ENCODE data around the gene OSBP2.

The OSBP2 gene

DNA sequence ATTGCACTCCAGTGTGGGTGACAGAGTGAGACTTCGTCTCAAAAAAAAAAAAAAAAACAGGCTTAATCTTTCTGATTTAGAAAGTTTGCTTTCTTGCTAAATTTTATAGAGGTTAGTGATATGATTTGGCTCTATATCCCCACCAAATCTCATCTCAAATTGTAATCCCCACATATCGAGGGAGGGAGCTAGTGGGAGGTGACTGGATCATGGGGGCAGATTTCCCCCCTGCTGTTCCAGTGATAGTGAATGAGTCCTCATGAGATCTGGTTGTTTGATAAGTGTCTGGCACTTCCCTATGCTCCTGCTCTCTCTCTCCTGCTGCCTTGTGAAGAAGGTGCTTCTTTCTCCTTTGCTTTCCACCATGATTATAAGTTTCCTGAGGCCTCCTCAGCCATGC is 90.9 kb downstream of the OSBP2 start:
- no peak overlapping the region for H3K27ac ChIP-seq
- H3K9ac ChIP-seq (ENCODE audit: insufficient read length): no peak overlapping the region
- no peaks in the 10 kb centered on the region for H3K36me3 ChIP-seq (ENCODE audit: insufficient read depth, low read length)
- DNase-seq (ENCODE audit: low read depth, low spot score): no peak
- H3K9me3 ChIP-seq (ENCODE audit: low read depth, low read length): no peaks in the 10 kb centered on the region
- H3K4me3 ChIP-seq: no peak overlapping the region
- TF ChIP-seq FOXP2 (optimal IDR thresholded peaks at IDR 0.05; ENCODE audit: control extremely low read depth, extremely low read length, insufficient read depth) (no peak), EZH2 (IDR thresholded peaks at IDR 0.05) (no peak), POLR2AphosphoS5 (IDR thresholded peaks at IDR 0.05; ENCODE audit: borderline replicate concordance, low read depth, low read length) (no peak)

DNA sequence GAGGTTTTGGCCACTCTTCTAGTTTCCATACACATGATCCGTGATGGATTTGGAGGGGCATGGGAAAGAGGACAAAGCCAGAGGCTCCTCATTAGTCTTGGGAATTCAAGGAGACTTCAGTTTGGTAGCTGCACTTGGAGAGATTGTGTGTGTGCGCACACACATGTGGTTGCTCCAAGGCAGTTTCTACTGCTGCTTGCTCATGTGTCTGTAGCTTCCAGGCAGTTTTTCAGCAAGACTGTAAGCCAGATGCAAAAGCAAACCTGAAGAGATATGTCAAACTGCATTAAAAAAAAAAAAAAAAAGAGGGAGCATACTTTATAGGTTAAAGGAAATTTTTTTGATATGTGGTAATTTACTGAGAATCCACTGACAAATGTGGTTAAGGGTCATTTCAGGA is 95.7 kb downstream of the OSBP2 start:
- Histone ChIP-seq H3K9ac (ENCODE audit: insufficient read length) (no peak overlapping the region), H3K4me3 (no peak overlapping the region), H3K36me3 (ENCODE audit: insufficient read depth, low read length) (no peaks in the 10 kb centered on the region), H3K9me3 (ENCODE audit: low read depth, low read length) (no peaks in the 10 kb centered on the region), H3K27ac (no peak overlapping the region)
- DNase-seq (ENCODE audit: low read depth, low spot score): no peak
- TF ChIP-seq EZH2 (IDR thresholded peaks at IDR 0.05) (no peak), FOXP2 (optimal IDR thresholded peaks at IDR 0.05; ENCODE audit: control extremely low read depth, extremely low read length, insufficient read depth) (no peak), POLR2AphosphoS5 (IDR thresholded peaks at IDR 0.05; ENCODE audit: borderline replicate concordance, low read depth, low read length) (no peak)

- Histone ChIP-seq H3K36me3 (ENCODE audit: insufficient read depth, low read length) (no peaks in the 10 kb centered on the region), H3K9ac (ENCODE audit: insufficient read length) (no peak overlapping the region), H3K9me3 (ENCODE audit: low read depth, low read length) (no peaks in the 10 kb centered on the region), H3K27ac (no peak overlapping the region), H3K4me3 (no peak overlapping the region)
- no peak for DNase-seq (ENCODE audit: low read depth, low spot score)
- TF ChIP-seq EZH2 (IDR thresholded peaks at IDR 0.05) (no peak), FOXP2 (optimal IDR thresholded peaks at IDR 0.05; ENCODE audit: control extremely low read depth, extremely low read length, insufficient read depth) (no peak), POLR2AphosphoS5 (IDR thresholded peaks at IDR 0.05; ENCODE audit: borderline replicate concordance, low read depth, low read length) (no peak)
Measured at GRCh38 chr22:30792456-30792855, 97.8 kb downstream of the OSBP2 start.

GRCh38 chr22:30795118-30795517 is 100.4 kb downstream of the OSBP2 start:
- no peak for TF ChIP-seq POLR2AphosphoS5 (IDR thresholded peaks at IDR 0.05; ENCODE audit: borderline replicate concordance, low read depth, low read length)
- TF ChIP-seq EZH2 (IDR thresholded peaks at IDR 0.05): no peak
- TF ChIP-seq FOXP2 (optimal IDR thresholded peaks at IDR 0.05; ENCODE audit: control extremely low read depth, extremely low read length, insufficient read depth): no peak

GRCh38 chr22:30801695-30802094 is 107.0 kb downstream of the OSBP2 start:
- H3K4me3 ChIP-seq: no peak overlapping the region
- no peaks in the 10 kb centered on the region for H3K36me3 ChIP-seq (ENCODE audit: insufficient read depth, low read length)
- no peak for TF ChIP-seq POLR2AphosphoS5 (IDR thresholded peaks at IDR 0.05; ENCODE audit: borderline replicate concordance, low read depth, low read length)
- no peak for TF ChIP-seq FOXP2 (optimal IDR thresholded peaks at IDR 0.05; ENCODE audit: control extremely low read depth, extremely low read length, insufficient read depth)
- TF ChIP-seq EZH2 (IDR thresholded peaks at IDR 0.05): no peak
- H3K27ac ChIP-seq: no peak overlapping the region
- H3K9me3 ChIP-seq (ENCODE audit: low read depth, low read length): no peaks in the 10 kb centered on the region
- H3K9ac ChIP-seq (ENCODE audit: insufficient read length): no peak overlapping the region
- no peak for DNase-seq (ENCODE audit: low read depth, low spot score)

More at GRCh38 chr22:30795118-30795517, 100.4 kb downstream of the OSBP2 start:
- Histone ChIP-seq H3K9me3 (ENCODE audit: low read depth, low read length) (no peaks in the 10 kb centered on the region), H3K9ac (ENCODE audit: insufficient read length) (no peak overlapping the region), H3K27ac (no peak overlapping the region), H3K4me3 (no peak overlapping the region), H3K36me3 (ENCODE audit: insufficient read depth, low read length) (no peaks in the 10 kb centered on the region)
- DNase-seq (ENCODE audit: low read depth, low spot score): no peak

GRCh38 chr22:30802202-30803166 is 107.8 kb downstream of the OSBP2 start:
- H3K27ac ChIP-seq: no peak overlapping the region
- no peak for DNase-seq (ENCODE audit: low read depth, low spot score)
- no peaks in the 10 kb centered on the region for H3K9me3 ChIP-seq (ENCODE audit: low read depth, low read length)
- no peak for TF ChIP-seq FOXP2 (optimal IDR thresholded peaks at IDR 0.05; ENCODE audit: control extremely low read depth, extremely low read length, insufficient read depth)
- TF ChIP-seq EZH2 (IDR thresholded peaks at IDR 0.05): no peak
- TF ChIP-seq POLR2AphosphoS5 (IDR thresholded peaks at IDR 0.05; ENCODE audit: borderline replicate concordance, low read depth, low read length): no peak
- 0 out of 2 replicates have a peak overlapping the region, but pooled peaks have one; percentile 28 for H3K4me3 ChIP-seq
- no peaks in the 10 kb centered on the region for H3K36me3 ChIP-seq (ENCODE audit: insufficient read depth, low read length)
- no peak overlapping the region for H3K9ac ChIP-seq (ENCODE audit: insufficient read length)

- DNase-seq (ENCODE audit: low read depth, low spot score): no peak
- Histone ChIP-seq H3K4me3 (no peak overlapping the region), H3K27ac (no peak overlapping the region), H3K36me3 (ENCODE audit: insufficient read depth, low read length) (no peaks in the 10 kb centered on the region), H3K9me3 (ENCODE audit: low read depth, low read length) (no peaks in the 10 kb centered on the region), H3K9ac (ENCODE audit: insufficient read length) (no peak overlapping the region)
- TF ChIP-seq POLR2AphosphoS5 (IDR thresholded peaks at IDR 0.05; ENCODE audit: borderline replicate concordance, low read depth, low read length) (no peak), EZH2 (IDR thresholded peaks at IDR 0.05) (no peak), FOXP2 (optimal IDR thresholded peaks at IDR 0.05; ENCODE audit: control extremely low read depth, extremely low read length, insufficient read depth) (no peak)
Measured at GRCh38 chr22:30803679-30804078, 109.0 kb downstream of the OSBP2 start.

DNA sequence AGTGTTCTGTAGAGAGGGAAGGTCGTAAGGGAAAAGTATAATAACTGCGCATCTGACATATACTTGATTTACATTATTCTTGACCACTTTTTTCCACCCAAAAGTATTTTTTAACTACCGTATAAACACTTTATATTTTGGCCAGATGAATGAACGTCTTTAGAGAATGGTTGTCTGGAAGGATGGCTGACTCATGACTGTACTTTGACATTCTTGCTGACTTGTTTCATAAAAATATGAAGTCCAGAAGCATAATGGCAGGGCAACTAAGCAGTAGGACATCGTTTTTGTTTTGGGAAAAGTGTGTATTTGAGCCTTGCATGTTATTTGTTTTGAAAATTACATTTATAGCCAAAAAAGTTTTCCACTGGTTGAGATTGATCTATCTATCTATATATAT is 110.0 kb downstream of the OSBP2 start:
- no peak for DNase-seq (ENCODE audit: low read depth, low spot score)
- H3K36me3 ChIP-seq (ENCODE audit: insufficient read depth, low read length): no peaks in the 10 kb centered on the region
- no peak overlapping the region for H3K27ac ChIP-seq
- H3K9ac ChIP-seq (ENCODE audit: insufficient read length): no peak overlapping the region
- H3K4me3 ChIP-seq: no peak overlapping the region
- H3K9me3 ChIP-seq (ENCODE audit: low read depth, low read length): no peaks in the 10 kb centered on the region
- TF ChIP-seq POLR2AphosphoS5 (IDR thresholded peaks at IDR 0.05; ENCODE audit: borderline replicate concordance, low read depth, low read length) (no peak), FOXP2 (optimal IDR thresholded peaks at IDR 0.05; ENCODE audit: control extremely low read depth, extremely low read length, insufficient read depth) (no peak), EZH2 (IDR thresholded peaks at IDR 0.05) (no peak)
